GM12878 (cell line): Measurements from ENCODE around the gene MS4A7. TPM values are rescaled to one million over a fixed set of nuclear protein-coding genes. Genes with fewer than 3 reads are reported as not detected.

Experiments
- BACH1 ChIP-seq: fragments of 450-650 bp; IDR thresholded peaks from 2 replicates; pipeline ENCODE4 v1.6.1; 2017; ENCODE audit warnings: mild to moderate bottlenecking, borderline replicate concordance
- IRF3 ChIP-seq: fragments of 450-650 bp; IDR thresholded peaks from 2 replicates; pipeline ENCODE4 v1.6.1; 2014; ENCODE audit warnings: mild to moderate bottlenecking
- MEF2B ChIP-seq: fragments of 450-650 bp; IDR thresholded peaks from 2 replicates; pipeline ENCODE4 v1.6.1; 2018; ENCODE audit warnings: mild to moderate bottlenecking, moderate library complexity; ENCODE audit not compliant: partially characterized antibody, poor library complexity, severe bottlenecking
- POLR2A ChIP-seq: IDR thresholded peaks from 2 replicates; pipeline ENCODE4 v1.6.1; 2011; ENCODE audit warnings: low read depth, mild to moderate bottlenecking, low read length
- SP1 ChIP-seq: IDR thresholded peaks from one replicate; pipeline ENCODE4 v1.6.1; 2011; ENCODE audit warnings: low read depth, low read length
- WRNIP1 ChIP-seq: IDR thresholded peaks from 2 replicates; pipeline ENCODE4 v1.6.1; 2011; ENCODE audit warnings: low read depth, low read length, improper control_type of control experiment, borderline replicate concordance
- ZSCAN29 ChIP-seq: fragments of 450-650 bp; IDR thresholded peaks from 2 replicates; pipeline ENCODE4 v1.6.1; 2017; ENCODE audit warnings: mild to moderate bottlenecking, moderate library complexity
- polyA plus RNA-seq, 11 experiments: library from polyadenylated mRNA; depleted of rRNA in 4 of 11; unstranded in 6 of 11; stranded (reverse) in 5 of 11; fragments of >200 nt; fragmentation: Nextera tagmentation in 4 of 11; fragmentation: Illumina TruSeq in 1 of 11; extraction: Ambion mirVana in 4 of 11; extraction: Trizol in 1 of 11; gene quantifications; 1 replicate in 1 of 11; 2 replicates in 10 of 11; pipeline versions ENCODE4 v1.2.1 to v1.2.3, GENCODE V29; 2011 to 2016; ENCODE audit warnings: inconsistent platforms in 2 of 11, missing spikeins in 2 of 11, low read depth in 1 of 11
- total RNA-seq, 4 experiments: library from RNA; depleted of rRNA in 3 of 4; stranded (reverse); fragments of >200 nt in 3 of 4; fragmentation: Illumina TruSeq in 1 of 4; extraction: Trizol in 1 of 4; gene quantifications; 2 replicates each; pipeline versions ENCODE4 v1.2.1 to v1.2.3, GENCODE V29; 2013 to 2021
- TF ChIP-seq, protein P1 (sequence below): IDR thresholded peaks from 2 replicates; pipeline ENCODE4 v1.6.1; 2012; ENCODE audit warnings: mild to moderate bottlenecking, low read depth, low read length
- TF ChIP-seq, protein P2 (sequence below): fragments of 450-650 bp; IDR thresholded peaks from 2 replicates; pipeline ENCODE4 v1.6.1; 2017; ENCODE audit warnings: borderline replicate concordance
- TF ChIP-seq, protein P3 (sequence below): IDR thresholded peaks from 2 replicates; pipeline ENCODE4 v1.6.1; 2011; ENCODE audit warnings: low read depth, mild to moderate bottlenecking, low read length, moderate library complexity, borderline replicate concordance; ENCODE audit errors: extremely low read depth

The MS4A7 gene
- total and polyA plus RNA-seq, 10 of the 15 experiments (the other 5 are each of a cell fraction or from before 2014, with no cell fraction given) = 1.7 to 17.0 (median 3.7) TPM

GRCh38 chr11:60349990-60350389, 28.3 kb upstream of the MS4A7 start (continued):
- TF ChIP-seq, protein P1, sequence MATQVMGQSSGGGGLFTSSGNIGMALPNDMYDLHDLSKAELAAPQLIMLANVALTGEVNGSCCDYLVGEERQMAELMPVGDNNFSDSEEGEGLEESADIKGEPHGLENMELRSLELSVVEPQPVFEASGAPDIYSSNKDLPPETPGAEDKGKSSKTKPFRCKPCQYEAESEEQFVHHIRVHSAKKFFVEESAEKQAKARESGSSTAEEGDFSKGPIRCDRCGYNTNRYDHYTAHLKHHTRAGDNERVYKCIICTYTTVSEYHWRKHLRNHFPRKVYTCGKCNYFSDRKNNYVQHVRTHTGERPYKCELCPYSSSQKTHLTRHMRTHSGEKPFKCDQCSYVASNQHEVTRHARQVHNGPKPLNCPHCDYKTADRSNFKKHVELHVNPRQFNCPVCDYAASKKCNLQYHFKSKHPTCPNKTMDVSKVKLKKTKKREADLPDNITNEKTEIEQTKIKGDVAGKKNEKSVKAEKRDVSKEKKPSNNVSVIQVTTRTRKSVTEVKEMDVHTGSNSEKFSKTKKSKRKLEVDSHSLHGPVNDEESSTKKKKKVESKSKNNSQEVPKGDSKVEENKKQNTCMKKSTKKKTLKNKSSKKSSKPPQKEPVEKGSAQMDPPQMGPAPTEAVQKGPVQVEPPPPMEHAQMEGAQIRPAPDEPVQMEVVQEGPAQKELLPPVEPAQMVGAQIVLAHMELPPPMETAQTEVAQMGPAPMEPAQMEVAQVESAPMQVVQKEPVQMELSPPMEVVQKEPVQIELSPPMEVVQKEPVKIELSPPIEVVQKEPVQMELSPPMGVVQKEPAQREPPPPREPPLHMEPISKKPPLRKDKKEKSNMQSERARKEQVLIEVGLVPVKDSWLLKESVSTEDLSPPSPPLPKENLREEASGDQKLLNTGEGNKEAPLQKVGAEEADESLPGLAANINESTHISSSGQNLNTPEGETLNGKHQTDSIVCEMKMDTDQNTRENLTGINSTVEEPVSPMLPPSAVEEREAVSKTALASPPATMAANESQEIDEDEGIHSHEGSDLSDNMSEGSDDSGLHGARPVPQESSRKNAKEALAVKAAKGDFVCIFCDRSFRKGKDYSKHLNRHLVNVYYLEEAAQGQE = no peak
- TF ChIP-seq MEF2B (no peak), ZSCAN29 (no peak), WRNIP1 (no peak), BACH1 (no peak), SP1 (no peak), POLR2A (no peak), IRF3 (no peak)
- TF ChIP-seq, protein P2, sequence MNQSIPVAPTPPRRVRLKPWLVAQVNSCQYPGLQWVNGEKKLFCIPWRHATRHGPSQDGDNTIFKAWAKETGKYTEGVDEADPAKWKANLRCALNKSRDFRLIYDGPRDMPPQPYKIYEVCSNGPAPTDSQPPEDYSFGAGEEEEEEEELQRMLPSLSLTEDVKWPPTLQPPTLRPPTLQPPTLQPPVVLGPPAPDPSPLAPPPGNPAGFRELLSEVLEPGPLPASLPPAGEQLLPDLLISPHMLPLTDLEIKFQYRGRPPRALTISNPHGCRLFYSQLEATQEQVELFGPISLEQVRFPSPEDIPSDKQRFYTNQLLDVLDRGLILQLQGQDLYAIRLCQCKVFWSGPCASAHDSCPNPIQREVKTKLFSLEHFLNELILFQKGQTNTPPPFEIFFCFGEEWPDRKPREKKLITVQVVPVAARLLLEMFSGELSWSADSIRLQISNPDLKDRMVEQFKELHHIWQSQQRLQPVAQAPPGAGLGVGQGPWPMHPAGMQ = no peak
- TF ChIP-seq, protein P3, sequence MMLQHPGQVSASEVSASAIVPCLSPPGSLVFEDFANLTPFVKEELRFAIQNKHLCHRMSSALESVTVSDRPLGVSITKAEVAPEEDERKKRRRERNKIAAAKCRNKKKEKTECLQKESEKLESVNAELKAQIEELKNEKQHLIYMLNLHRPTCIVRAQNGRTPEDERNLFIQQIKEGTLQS = no peak
- TF ChIP-seq, all 136 proteins: peak for 0
